SK-N-SH (cell line): ENCODE measurements around the gene LHFPL6. TPM values are rescaled to one million over a fixed set of nuclear protein-coding genes. Genes with fewer than 3 reads are reported as not detected.
A peak's percentile ranks its signal among the peaks of the same experiment; 100 is the strongest.

ENCODE experiments used
- CTCF ChIA-PET: fragments of 300-600, 350-600 bp; formaldehyde crosslinking; extraction: SDS; loops from one replicate; lab custom pipeline; 2021; lab: Yijun Ruan, JAX
- POLR2A ChIA-PET: fragments of 350-600 bp; sonication (Branson Sonifier 250); formaldehyde crosslinking; extraction: SDS; loops from one replicate; lab custom pipeline; 2020; ENCODE audit warnings: antibody characterized with exemption, inconsistent platforms; lab: Yijun Ruan, JAX
- DNase-seq: peaks from one replicate; pipeline ENCODE4 v3.0.0; 2012
- H2AFZ ChIP-seq: fragments of 200-600 bp; sonication (generic); 2 replicates; pipeline ENCODE4 v1.8.1; 2016; ENCODE audit warnings: antibody characterized with exemption, mild to moderate bottlenecking, low read depth
- H3F3A ChIP-seq: fragments of 200-600 bp; sonication (generic); replicated peaks from 2 replicates; pipeline ENCODE3; 2016; ENCODE audit warnings: antibody characterized with exemption, mild to moderate bottlenecking; ENCODE audit not compliant: insufficient read depth
- H3K27ac ChIP-seq, 2 experiments: fragments of 200-500 bp in 1 of 2; fragments of 200-600 bp in 1 of 2; sonication (Bioruptor generic) in 1 of 2; sonication (generic), shearing (Covaris generic) in 1 of 2; 2 replicates each; pipeline versions ENCODE4 v1.5.1 to v1.6.1; 2014 to 2016; ENCODE audit warnings: low read depth in 2 of 2, inconsistent platforms in 1 of 2, low read length in 1 of 2, mild to moderate bottlenecking in 1 of 2, mixed read lengths in 1 of 2
- H3K27me3 ChIP-seq: fragments of 200-600 bp; sonication (generic), shearing (Covaris generic); 2 replicates; pipeline ENCODE4 v1.6.1; 2016; ENCODE audit warnings: mixed run types; ENCODE audit not compliant: insufficient read depth
- H3K36me3 ChIP-seq, 2 experiments: fragments of 200-500 bp in 1 of 2; fragments of 200-600 bp in 1 of 2; sonication (Bioruptor generic) in 1 of 2; sonication (generic) in 1 of 2; replicated peaks in 1 of 2; 2 replicates each; pipeline versions ENCODE3 to v1.5.1; 2014 to 2016; ENCODE audit warnings: low read length in 1 of 2, mild to moderate bottlenecking in 1 of 2; ENCODE audit not compliant: insufficient read depth in 2 of 2, control insufficient read depth in 1 of 2
- H3K4me1 ChIP-seq, 2 experiments: fragments of 200-500 bp in 1 of 2; fragments of 200-600 bp in 1 of 2; sonication (Bioruptor generic) in 1 of 2; sonication (generic), shearing (Covaris generic) in 1 of 2; 2 replicates each; pipeline versions ENCODE4 v1.5.1 to v1.6.1; 2014 to 2016; ENCODE audit warnings: low read depth in 1 of 2, low read length in 1 of 2, mixed run types in 1 of 2; ENCODE audit not compliant: insufficient read depth in 2 of 2, control insufficient read depth in 1 of 2
- H3K4me2 ChIP-seq: fragments of 200-600 bp; sonication (generic), shearing (Covaris generic); 2 replicates; pipeline ENCODE4 v1.6.1; 2017; ENCODE audit warnings: mixed run types
- H3K4me3 ChIP-seq, 2 experiments: fragments of 200-500 bp in 1 of 2; fragments of 200-600 bp in 1 of 2; sonication (Bioruptor generic) in 1 of 2; sonication (generic), shearing (Covaris generic) in 1 of 2; 2 replicates each; pipeline versions ENCODE4 v1.5.1 to v1.8.1; 2014 to 2016; ENCODE audit warnings: low read depth in 2 of 2, inconsistent platforms in 1 of 2, low read length in 1 of 2, mild to moderate bottlenecking in 1 of 2, mixed read lengths in 1 of 2, moderate library complexity in 1 of 2
- H3K79me2 ChIP-seq: fragments of 200-600 bp; sonication (generic); 2 replicates; pipeline ENCODE4 v1.8.1; 2017; ENCODE audit warnings: mild to moderate bottlenecking; ENCODE audit not compliant: insufficient read depth
- H3K9ac ChIP-seq: fragments of 200-600 bp; sonication (generic); 2 replicates; pipeline ENCODE4 v1.6.1; 2017; ENCODE audit warnings: mixed run types
- H3K9me2 ChIP-seq: fragments of 200-600 bp; sonication (generic); 2 replicates; pipeline ENCODE4 v1.6.1; 2017; ENCODE audit warnings: mixed run types
- H3K9me3 ChIP-seq: fragments of 200-600 bp; sonication (generic); 2 replicates; pipeline ENCODE4 v1.6.1; 2017; ENCODE audit warnings: mixed run types, mild to moderate bottlenecking, moderate library complexity
- H4K20me1 ChIP-seq: fragments of 200-600 bp; sonication (generic); 2 replicates; pipeline ENCODE4 v1.6.1; 2017; ENCODE audit warnings: mild to moderate bottlenecking, mixed run types; ENCODE audit not compliant: insufficient read depth
- EZH2phosphoT487 ChIP-seq: fragments of 200-600 bp; sonication (generic); IDR thresholded peaks from 2 replicates; pipeline ENCODE4 v1.6.1; 2017; ENCODE audit warnings: low read depth, mixed run types, mild to moderate bottlenecking, antibody characterized with exemption, moderate library complexity, borderline replicate concordance
- FOXM1 ChIP-seq: IDR thresholded peaks from 2 replicates; pipeline ENCODE4 v1.4.0; 2012; ENCODE audit warnings: low read depth, mild to moderate bottlenecking
- JUND ChIP-seq: IDR thresholded peaks from 2 replicates; pipeline ENCODE4 v1.4.0; 2012
- PBX3 ChIP-seq: IDR thresholded peaks from 2 replicates; pipeline ENCODE4; 2012
- POLR2AphosphoS5 ChIP-seq: IDR thresholded peaks from 2 replicates; pipeline ENCODE4 v1.6.1; 2012; ENCODE audit warnings: low read depth, low read length
- RAD21 ChIP-seq: IDR thresholded peaks from 2 replicates; pipeline ENCODE4 v1.6.1; 2012; ENCODE audit warnings: mild to moderate bottlenecking, low read length
- RXRA ChIP-seq: IDR thresholded peaks from 2 replicates; pipeline ENCODE4 v1.4.0; 2012; ENCODE audit warnings: low read depth, mild to moderate bottlenecking, borderline replicate concordance
- SMC3 ChIP-seq: IDR thresholded peaks from 2 replicates; pipeline ENCODE4 v1.6.1; 2012; ENCODE audit warnings: low read depth, low read length, improper control_type of control experiment
- TAF1 ChIP-seq: IDR thresholded peaks from 2 replicates; pipeline ENCODE4 v1.6.1; 2012; ENCODE audit warnings: low read depth, mild to moderate bottlenecking, low read length, moderate library complexity, borderline replicate concordance
- ZBTB33 ChIP-seq: IDR thresholded peaks from 2 replicates; pipeline ENCODE4 v1.4.0; 2012; ENCODE audit warnings: low read depth, borderline replicate concordance
- WGBS: methylation state at CpG from one replicate; pipeline ENCODE4 v1.1.6; 2017; ENCODE audit warnings: low lambda C conversion rate; 5-methylcytosine and 5-hydroxymethylcytosine counted together
- polyA plus RNA-seq, 3 experiments: library from polyadenylated mRNA; depleted of rRNA; stranded (reverse); fragments of >200 nt; gene quantifications; 2 replicates each; pipeline ENCODE4 v1.2.3, GENCODE V29; 2012

Gene LHFPL6
- polyA plus RNA-seq, 1 of the 3 experiments (the other 2 are of a cell fraction) = 22.2 TPM

- TF ChIP-seq SMC3 = peak; percentile 85
- no peak for TF ChIP-seq FOXM1
- TF ChIP-seq JUND = no peak
These were observed 187.8 kb downstream of the LHFPL6 start (continued) for GRCh38 chr13:39415008-39415802.

- H3K27me3 ChIP-seq = no peaks in the 10 kb centered on the region
- TF ChIP-seq ZBTB33 = no peak
These were observed 188.7 kb downstream of the LHFPL6 start for GRCh38 chr13:39414339-39414738.

GRCh38 chr13:39411511-39411910, 191.5 kb downstream of the LHFPL6 start:
- Histone ChIP-seq H3K9ac (no peak overlapping the region), H3K79me2 (no peaks in the 10 kb centered on the region), H3K4me1 (no peaks in the 10 kb centered on the region; a peak in 3 of 4 replicates), H3F3A (no peaks in the 10 kb centered on the region), H3K36me3 (no peaks in the 10 kb centered on the region), H3K27me3 (no peaks in the 10 kb centered on the region), H3K27ac (no peak overlapping the region), H3K9me2 (no peaks in the 10 kb centered on the region), H3K4me3 (no peak overlapping the region), H3K9me3 (no peaks in the 10 kb centered on the region), H2AFZ (no peak overlapping the region), H4K20me1 (no peaks in the 10 kb centered on the region), H3K4me2 (no peak overlapping the region)
- WGBS = 70% methylated on average over 3 of the region's 3 CpGs
- no peak for TF ChIP-seq TAF1
- TF ChIP-seq PBX3 = no peak
- no peak for TF ChIP-seq EZH2phosphoT487
- TF ChIP-seq RAD21 = no peak
- no peak for TF ChIP-seq RXRA
- TF ChIP-seq POLR2AphosphoS5 = no peak
- DNase-seq = no peak
- ChIA-PET CTCF (interaction anchor here (1.0 to 1.5 kb wide), 2 partner anchors 190 to 205 kb away, joined by 3 to 4 read pairs; no protein-coding TSS in a partner anchor), POLR2A (no interaction called here)

More at GRCh38 chr13:39414339-39414738, 188.7 kb downstream of the LHFPL6 start:
- H3K36me3 ChIP-seq = no peaks in the 10 kb centered on the region
- H3K4me3 ChIP-seq = no peak overlapping the region
- ChIA-PET POLR2A (no interaction called here), CTCF (interaction anchor here (1.0 to 4.2 kb wide), 7 partner anchors 9 to 352 kb away, joined by 3 to 48 read pairs (median 4); no protein-coding TSS in a partner anchor)
- DNase-seq = no peak
- no peak overlapping the region for H3K9ac ChIP-seq
- H3K79me2 ChIP-seq = no peaks in the 10 kb centered on the region
- H4K20me1 ChIP-seq = no peaks in the 10 kb centered on the region
- no peak overlapping the region for H2AFZ ChIP-seq
- H3K9me3 ChIP-seq = no peaks in the 10 kb centered on the region
- no peak overlapping the region for H3K27ac ChIP-seq
- H3K4me1 ChIP-seq = peaks cover 0 to 3% of the 10 kb centered on the region in 2 experiments; a peak in 2 of 4 replicates
- no peak overlapping the region for H3K4me2 ChIP-seq
- H3F3A ChIP-seq = no peaks in the 10 kb centered on the region
- no peaks in the 10 kb centered on the region for H3K9me2 ChIP-seq
